ENCODE results near the gene ADGRD1.

- TF ChIP-seq, protein P1, sequence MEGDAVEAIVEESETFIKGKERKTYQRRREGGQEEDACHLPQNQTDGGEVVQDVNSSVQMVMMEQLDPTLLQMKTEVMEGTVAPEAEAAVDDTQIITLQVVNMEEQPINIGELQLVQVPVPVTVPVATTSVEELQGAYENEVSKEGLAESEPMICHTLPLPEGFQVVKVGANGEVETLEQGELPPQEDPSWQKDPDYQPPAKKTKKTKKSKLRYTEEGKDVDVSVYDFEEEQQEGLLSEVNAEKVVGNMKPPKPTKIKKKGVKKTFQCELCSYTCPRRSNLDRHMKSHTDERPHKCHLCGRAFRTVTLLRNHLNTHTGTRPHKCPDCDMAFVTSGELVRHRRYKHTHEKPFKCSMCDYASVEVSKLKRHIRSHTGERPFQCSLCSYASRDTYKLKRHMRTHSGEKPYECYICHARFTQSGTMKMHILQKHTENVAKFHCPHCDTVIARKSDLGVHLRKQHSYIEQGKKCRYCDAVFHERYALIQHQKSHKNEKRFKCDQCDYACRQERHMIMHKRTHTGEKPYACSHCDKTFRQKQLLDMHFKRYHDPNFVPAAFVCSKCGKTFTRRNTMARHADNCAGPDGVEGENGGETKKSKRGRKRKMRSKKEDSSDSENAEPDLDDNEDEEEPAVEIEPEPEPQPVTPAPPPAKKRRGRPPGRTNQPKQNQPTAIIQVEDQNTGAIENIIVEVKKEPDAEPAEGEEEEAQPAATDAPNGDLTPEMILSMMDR (IDR thresholded peaks at IDR 0.05), result no peak
- no peak for TF ChIP-seq POLR2A (IDR thresholded peaks at IDR 0.05)
- TF ChIP-seq POLR2AphosphoS5 (IDR thresholded peaks at IDR 0.05), result no peak
- no peak for TF ChIP-seq EP300 (IDR thresholded peaks at IDR 0.05; ENCODE audit: low read depth)
Observed at GRCh38 chr12:131093604-131093955, 139.9 kb downstream of the ADGRD1 start.
